GM13976 (cell line): Measurements from ENCODE around the gene GBGT1.

Source experiments
- DNase-seq: peaks from one replicate; pipeline ENCODE4 v3.0.0; 2012; ENCODE audit warnings: low spot score
- CTCF ChIP-seq: IDR thresholded peaks from 2 replicates; pipeline ENCODE4 v1.5.1; 2012; ENCODE audit warnings: borderline replicate concordance, mild to moderate bottlenecking; ENCODE audit not compliant: insufficient read depth; ENCODE audit errors: extremely low read depth, missing control alignments, control extremely low read depth
- in situ Hi-C: fragments of 300-500 bp; cut with MboI; formaldehyde crosslinking; loops from one replicate; pipeline ENCODE4 v1.12.0; 2022; ENCODE audit warnings: low sequenced_read_pairs, mixed read lengths, inconsistent platforms; ENCODE audit not compliant: unreplicated experiment

The GBGT1 gene

GRCh38 chr9:133120501-133121197 is 43.1 kb downstream of the GBGT1 start:
- TF ChIP-seq CTCF = no peak
- in situ Hi-C loops = no loop called here
- no peak for DNase-seq

DNA sequence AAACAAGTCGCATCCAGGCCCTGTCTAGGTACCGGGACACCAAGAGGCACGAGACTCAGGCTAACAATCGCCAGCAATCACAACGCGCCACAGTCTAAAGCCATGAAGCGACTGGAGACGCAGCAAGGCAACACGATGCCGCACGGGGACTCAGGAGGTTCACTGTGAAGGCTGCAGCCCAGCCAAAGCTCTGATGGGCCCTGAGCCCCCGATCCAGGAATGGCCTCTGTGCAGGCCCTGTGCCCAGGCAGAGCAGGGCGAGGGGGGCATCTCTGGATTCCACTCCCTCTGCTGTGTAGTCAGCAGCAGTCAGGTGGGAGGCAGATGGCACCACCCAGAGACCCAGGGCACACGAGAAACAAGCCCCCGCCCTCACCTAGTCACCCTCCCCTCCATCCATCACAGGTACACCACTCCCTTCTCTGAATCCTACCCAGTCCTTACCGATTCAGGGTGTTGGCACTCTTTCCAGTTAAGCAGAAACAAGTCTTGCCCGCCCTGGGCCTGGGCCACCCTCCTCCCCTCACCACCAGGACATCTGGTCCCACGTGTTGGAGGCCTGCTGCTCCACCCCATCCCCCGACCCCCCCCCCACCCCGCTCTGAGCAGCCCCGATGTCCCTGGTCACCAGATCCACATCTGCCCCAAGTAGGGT is 43.7 kb downstream of the GBGT1 start:
- TF ChIP-seq CTCF = no peak
- in situ Hi-C loops = no loop called here
- no peak for DNase-seq

DNA sequence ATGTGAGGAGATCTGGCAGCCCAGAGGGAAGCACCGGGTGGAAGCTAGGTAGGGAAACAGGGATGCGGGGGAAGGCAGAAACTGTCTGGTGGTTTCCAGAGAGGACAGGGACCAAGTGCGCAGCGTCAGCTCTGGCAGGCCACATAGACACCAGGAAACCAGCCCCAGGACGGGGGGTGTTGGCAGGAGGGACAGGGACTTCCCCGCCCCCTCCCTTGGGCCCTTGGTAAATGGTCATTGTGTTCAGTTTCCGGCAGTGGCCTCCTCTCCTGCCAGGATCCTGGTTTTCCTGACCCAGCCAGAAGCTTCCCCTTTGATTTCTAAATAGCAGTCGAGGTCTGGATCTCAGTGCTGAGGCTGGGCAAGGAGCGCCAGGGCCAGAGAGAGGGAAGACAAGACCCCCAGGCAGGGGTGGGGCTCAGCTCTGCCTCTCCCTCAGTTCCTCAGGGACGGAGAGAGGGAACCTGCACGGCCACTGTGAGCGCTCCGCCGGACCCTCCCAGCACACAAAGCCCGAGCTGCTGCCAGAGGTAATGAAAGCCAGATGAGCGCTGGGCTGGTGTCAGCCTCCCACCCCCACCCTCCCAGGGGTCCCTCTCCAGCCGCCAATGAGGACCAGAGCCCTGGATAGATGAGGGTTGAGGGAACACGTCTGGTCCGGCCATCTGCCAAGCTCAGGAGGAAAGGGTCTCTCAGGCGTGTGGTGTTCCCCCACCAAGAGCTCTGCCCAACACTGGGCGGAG is 44.4 kb downstream of the GBGT1 start:
- no peak for DNase-seq
- in situ Hi-C loops = no loop called here
- no peak for TF ChIP-seq CTCF

DNA sequence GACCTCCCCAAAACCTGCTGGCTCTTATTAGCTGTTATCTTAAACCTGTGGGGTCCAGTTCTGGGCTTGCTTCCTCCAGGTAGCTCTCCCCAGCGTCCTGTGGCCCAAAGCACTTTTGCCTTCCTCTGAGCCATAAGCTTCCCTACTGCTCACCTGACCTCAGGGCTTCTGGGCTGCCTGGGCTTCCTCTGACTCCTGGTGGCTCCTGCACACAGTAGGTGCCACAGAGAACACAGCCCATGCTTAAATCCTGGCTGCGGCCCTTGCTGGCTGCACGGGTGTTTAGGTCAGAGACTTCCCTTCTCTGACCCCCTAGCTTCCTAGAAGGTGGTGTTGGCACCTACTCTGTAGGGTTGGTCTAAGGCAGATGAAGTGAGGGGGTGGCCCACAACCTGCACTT is 45.1 kb downstream of the GBGT1 start:
- TF ChIP-seq CTCF = no peak
- DNase-seq = no peak

GRCh38 chr9:133118179-133118520 is 45.6 kb downstream of the GBGT1 start:
- no peak for TF ChIP-seq CTCF
- in situ Hi-C loops = no loop called here
- DNase-seq = no peak

More for the DNA sequence above, 45.1 kb downstream of the GBGT1 start:
- in situ Hi-C loops = no loop called here

- TF ChIP-seq CTCF = no peak
- in situ Hi-C loops = no loop called here
These were observed 46.2 kb downstream of the GBGT1 start for GRCh38 chr9:133117271-133118178.

More at GRCh38 chr9:133117271-133118178, 46.2 kb downstream of the GBGT1 start:
- DNase-seq = no peak
